ENCODE results near the gene ABT1. TPM values are rescaled to one million over a fixed set of nuclear protein-coding genes. Genes with fewer than 3 reads are reported as not detected.

Gene ABT1
- total RNA-seq, 1 donor from 2014 or later = 15.7 TPM

GRCh38 chr6:26561533-26562466, 35.0 kb upstream of the ABT1 start:
- no peak for DNase-seq (ENCODE audit: low read depth)
- no peak overlapping the region for H3K4me3 ChIP-seq (ENCODE audit: low read depth, low read length)
- TF ChIP-seq CTCF (conservative IDR thresholded peaks at IDR 0.05; ENCODE audit: low read depth, low read length) = no peak

- DNase-seq (ENCODE audit: low read depth) = no peak
- no peak for TF ChIP-seq CTCF (conservative IDR thresholded peaks at IDR 0.05; ENCODE audit: low read depth, low read length)
- H3K4me3 ChIP-seq (ENCODE audit: low read depth, low read length) = no peak overlapping the region
These were observed 33.3 kb upstream of the ABT1 start for GRCh38 chr6:26563488-26563887.

GRCh38 chr6:26568601-26569432, 27.9 kb upstream of the ABT1 start:
- peak; percentile 40 for TF ChIP-seq CTCF (conservative IDR thresholded peaks at IDR 0.05; ENCODE audit: low read depth, low read length)
- peak; percentile 68 for DNase-seq (ENCODE audit: low read depth)
- peak overlapping the region; percentile 67 for H3K4me3 ChIP-seq (ENCODE audit: low read depth, low read length)

GRCh38 chr6:26569433-26569764, 27.4 kb upstream of the ABT1 start:
- H3K4me3 ChIP-seq (ENCODE audit: low read depth, low read length) = peak overlapping the region; percentile 67
- TF ChIP-seq CTCF (conservative IDR thresholded peaks at IDR 0.05; ENCODE audit: low read depth, low read length) = no peak
- no peak for DNase-seq (ENCODE audit: low read depth)

GRCh38 chr6:26570027-26570809, 26.5 kb upstream of the ABT1 start:
- no peak for DNase-seq (ENCODE audit: low read depth)
- no peak for TF ChIP-seq CTCF (conservative IDR thresholded peaks at IDR 0.05; ENCODE audit: low read depth, low read length)
- H3K4me3 ChIP-seq (ENCODE audit: low read depth, low read length) = no peak overlapping the region

GRCh38 chr6:26571592-26572296, 25.0 kb upstream of the ABT1 start:
- TF ChIP-seq CTCF (conservative IDR thresholded peaks at IDR 0.05; ENCODE audit: low read depth, low read length) = no peak
- peak; percentile 76 for DNase-seq (ENCODE audit: low read depth)

More at GRCh38 chr6:26571592-26572296, 25.0 kb upstream of the ABT1 start:
- H3K4me3 ChIP-seq (ENCODE audit: low read depth, low read length) = peak overlapping the region; percentile 65
